DLD1 (cell line): ENCODE results near the gene FSTL4.

Source experiments
- in situ Hi-C: cut with HindIII; loops from 2 replicates; pipeline ENCODE4 v1.10.0; 2017; ENCODE audit warnings: low sequenced_read_pairs

Gene FSTL4

DNA sequence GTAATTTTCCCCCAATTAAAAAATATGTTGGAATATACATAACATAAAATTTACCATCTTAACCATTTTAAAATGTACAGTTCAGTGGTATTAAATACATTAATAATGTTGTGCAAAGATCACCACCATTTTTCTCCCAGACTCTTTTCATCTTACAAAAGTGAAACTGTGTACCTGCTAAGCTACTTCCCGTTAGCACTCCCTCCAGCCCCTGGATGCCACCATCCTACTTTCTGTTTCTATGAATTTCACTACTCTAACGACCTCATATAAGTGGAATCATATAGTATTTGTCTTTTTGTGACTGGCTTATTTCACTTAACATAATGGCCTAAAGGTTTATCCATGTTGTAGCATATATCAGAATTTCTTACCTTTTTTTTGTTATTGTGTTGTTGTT is 447.6 kb downstream of the FSTL4 start:
- in situ Hi-C loops = no loop called here

- in situ Hi-C loops = no loop called here
These were observed 448.5 kb downstream of the FSTL4 start for GRCh38 chr5:133163839-133164238.

- in situ Hi-C loops = no loop called here
These were observed 452.8 kb downstream of the FSTL4 start for GRCh38 chr5:133159543-133159942.

DNA sequence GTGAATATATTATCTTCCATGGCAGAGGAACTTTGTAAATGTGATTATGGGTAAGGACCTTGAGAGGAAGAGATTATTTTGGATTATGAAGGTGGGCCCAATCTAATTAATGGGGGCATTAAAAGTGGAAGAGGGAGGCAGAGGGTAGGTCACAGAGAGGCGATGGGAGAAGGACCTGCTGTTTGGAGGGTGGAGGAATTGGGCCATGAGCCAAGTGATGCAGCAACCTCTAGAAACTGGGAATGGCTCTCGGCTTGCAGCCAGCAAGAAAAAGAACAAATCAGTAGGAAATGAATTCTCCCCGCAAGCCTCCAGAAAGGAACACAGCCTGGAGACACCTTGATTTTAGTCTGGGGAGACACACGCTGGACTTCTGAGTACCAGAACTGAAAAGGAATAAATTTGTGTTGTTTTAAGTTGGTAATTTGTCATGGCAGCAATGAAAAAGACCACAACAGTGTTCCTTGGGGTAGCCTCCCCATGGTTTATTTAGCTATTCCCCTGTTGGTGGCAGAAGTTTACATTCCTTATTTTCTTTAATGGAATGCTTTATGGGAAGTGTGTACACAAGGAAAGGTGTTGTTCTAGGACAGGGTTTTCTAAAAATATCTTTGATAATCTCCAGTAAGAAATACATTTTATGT is 456.9 kb downstream of the FSTL4 start:
- in situ Hi-C loops = no loop called here

DNA sequence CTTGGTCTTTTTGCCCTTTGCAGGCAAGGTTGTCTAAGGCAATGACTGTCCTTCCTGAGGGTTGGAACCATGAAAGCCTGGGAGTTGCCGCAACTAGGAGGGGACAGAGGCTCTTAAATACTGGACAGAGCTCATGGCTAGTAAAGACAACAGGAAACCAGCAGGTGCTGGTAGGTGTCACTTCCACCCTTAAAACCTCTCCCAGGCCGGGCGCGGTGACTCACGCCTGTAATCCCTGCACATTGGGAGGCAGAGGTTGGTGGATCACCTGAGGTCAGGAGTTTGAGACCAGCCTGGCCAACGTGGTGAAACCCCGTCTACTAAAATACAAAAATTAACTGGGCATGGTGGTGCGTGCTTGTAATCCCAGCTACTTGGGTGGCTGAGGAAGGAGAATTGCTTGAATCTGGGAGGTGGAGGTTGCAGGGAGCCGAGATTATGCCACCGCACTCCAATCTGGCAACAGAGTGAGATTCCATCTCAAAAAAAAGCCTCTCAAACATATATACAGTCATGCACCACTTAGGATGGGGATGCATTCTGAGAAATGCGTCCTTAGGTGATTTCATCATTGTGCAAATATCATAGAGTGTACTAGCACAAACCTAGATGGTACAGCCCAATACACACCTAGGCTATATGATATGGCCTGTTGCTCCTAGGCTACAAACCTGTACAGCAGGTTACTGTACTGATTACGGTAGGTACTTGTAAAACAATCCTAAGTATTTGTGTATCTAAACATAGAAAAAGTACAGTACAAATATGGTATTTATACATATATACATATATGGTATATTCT is 457.9 kb downstream of the FSTL4 start:
- in situ Hi-C loops = no loop called here

DNA sequence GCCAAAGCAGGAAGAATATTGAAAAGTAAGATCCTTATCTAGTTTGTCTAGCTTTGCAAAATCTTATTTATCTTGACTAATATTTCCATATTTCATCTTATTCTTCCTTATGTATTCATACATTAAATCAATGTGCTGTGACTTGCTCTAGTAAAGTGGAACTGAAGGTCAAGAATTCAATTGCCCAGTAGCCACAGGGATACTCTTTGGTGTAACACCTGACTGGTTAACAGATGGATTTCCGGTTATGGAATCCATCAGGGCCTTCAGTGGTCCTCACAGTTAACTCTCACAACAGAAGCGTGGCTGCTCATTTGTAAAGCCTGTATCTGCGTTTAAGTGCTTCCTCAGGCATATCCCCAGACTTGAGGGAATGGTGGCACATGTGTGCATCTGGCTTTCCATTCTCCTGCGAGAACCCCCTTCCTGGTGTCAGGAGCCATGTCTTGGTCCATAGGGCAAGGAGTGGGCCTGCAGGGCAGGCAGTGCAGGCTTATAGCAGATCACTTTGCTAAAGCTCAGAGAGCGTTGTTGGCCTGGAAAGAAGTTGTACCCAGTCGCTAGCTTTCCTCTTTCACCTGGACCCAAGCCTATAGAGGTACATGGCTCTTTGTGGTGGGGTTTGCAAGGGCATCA is 461.3 kb downstream of the FSTL4 start:
- in situ Hi-C loops = no loop called here

DNA sequence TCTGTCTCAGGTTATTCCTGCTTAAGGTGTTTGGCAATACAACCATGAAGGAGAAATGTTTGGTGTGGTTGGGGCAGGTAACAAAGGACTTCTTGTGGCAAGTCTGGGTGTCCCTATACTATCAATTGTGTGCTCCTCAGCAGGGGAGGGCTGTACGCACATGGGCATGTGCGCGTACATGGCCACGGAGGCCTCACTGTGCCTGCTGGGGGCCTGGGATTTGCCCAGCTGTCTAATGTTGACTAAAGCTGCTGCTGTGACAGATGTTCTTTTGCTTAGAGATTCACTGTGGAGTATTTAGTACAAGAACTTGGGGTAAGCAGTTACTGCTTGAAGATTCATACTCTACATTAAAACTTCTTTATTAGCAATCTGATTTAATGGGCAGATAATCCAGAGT is 463.0 kb downstream of the FSTL4 start:
- in situ Hi-C loops = no loop called here

DNA sequence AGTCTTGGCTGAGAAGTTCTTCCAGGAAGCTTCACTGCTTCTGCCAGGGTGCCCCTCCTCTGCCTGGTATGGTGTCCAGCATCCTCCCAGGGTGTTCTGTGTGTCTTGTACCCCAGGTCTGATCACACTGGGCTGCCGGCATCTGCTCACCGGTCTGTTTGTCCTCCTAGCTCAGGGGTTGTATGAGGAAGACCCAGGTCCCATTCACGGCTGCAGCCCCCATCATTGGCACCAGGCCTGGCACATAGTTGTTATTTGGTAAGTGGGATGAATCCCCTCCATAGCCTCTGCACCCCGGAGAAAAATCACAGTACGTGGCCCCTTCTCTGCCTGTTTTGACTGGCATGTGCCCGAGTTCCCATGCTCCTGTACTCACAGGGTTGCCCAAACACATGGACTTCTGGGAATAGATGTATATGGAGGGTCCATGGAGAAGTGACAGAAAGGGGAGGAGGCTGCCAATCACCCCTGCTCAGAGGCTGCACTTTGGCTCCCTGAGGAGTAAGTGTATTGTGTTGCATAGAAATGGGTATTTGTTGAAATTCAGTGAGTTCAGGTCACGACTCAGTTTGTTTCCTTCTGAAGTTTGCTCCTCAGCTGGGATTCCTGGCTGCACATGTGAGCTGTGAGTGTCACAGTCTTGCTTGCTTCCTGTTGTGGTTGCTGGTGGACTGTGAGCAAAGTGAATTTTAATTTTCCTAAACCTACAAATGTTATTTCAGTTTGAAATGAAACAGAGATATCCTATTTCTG is 464.4 kb downstream of the FSTL4 start:
- in situ Hi-C loops = no loop called here

DNA sequence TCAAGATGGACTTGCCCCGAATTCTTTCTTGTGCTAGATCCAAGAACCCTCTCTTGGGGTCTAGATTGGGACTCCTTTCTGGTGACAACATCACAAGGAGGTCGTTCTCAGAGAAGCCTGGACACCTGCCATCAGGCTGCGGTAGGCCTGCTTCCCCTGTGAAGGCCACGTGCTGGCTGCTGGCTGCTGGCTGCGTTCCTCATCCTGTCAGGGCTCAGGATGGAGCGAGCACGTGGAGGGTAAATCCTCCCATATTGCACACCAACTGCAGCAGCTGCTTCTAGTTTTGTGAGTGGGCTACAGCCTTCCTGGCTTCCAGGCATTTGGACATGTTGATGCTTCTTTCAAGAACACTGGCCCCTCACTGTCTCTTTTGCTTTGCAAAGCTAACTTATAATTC is 464.9 kb downstream of the FSTL4 start:
- in situ Hi-C loops = no loop called here
